HCEC 1CT (cell line): ENCODE results near the gene TCEANC2.
A peak's percentile ranks its signal among the peaks of the same experiment; 100 is the strongest.

Source experiments
- DNase-seq: peaks from one replicate; pipeline ENCODE4 v3.0.0-alpha.2; 2017

Gene TCEANC2

GRCh38 chr1:54117815-54118563 is 64.6 kb downstream of the TCEANC2 start:
- DNase-seq: no peak

- peak; percentile 65 for DNase-seq
These were observed 65.3 kb downstream of the TCEANC2 start for GRCh38 chr1:54118704-54119103.

GRCh38 chr1:54120018-54120697 is 66.8 kb downstream of the TCEANC2 start:
- DNase-seq: no peak

- DNase-seq: no peak
These were observed 67.5 kb downstream of the TCEANC2 start for GRCh38 chr1:54120698-54121481.

- DNase-seq: peak; percentile 37
These were observed 68.2 kb downstream of the TCEANC2 start for GRCh38 chr1:54121482-54122134.

- no peak for DNase-seq
These were observed 68.8 kb downstream of the TCEANC2 start for GRCh38 chr1:54122135-54122751.

GRCh38 chr1:54122992-54123391 is 69.6 kb downstream of the TCEANC2 start:
- DNase-seq: no peak

- DNase-seq: no peak
These were observed 71.1 kb downstream of the TCEANC2 start for GRCh38 chr1:54124472-54124871.

- no peak for DNase-seq
These were observed 71.5 kb downstream of the TCEANC2 start for GRCh38 chr1:54124906-54125305.

GRCh38 chr1:54125386-54126070 is 72.1 kb downstream of the TCEANC2 start:
- no peak for DNase-seq

- DNase-seq: no peak
These were observed 72.9 kb downstream of the TCEANC2 start for GRCh38 chr1:54126271-54126815.

GRCh38 chr1:54127594-54128300 is 74.3 kb downstream of the TCEANC2 start:
- no peak for DNase-seq

- no peak for DNase-seq
These were observed 76.5 kb downstream of the TCEANC2 start for GRCh38 chr1:54129858-54130257.

GRCh38 chr1:54131419-54131818 is 78.0 kb downstream of the TCEANC2 start:
- DNase-seq: no peak

GRCh38 chr1:54132495-54132894 is 79.1 kb downstream of the TCEANC2 start:
- no peak for DNase-seq

GRCh38 chr1:54134295-54134694 is 80.9 kb downstream of the TCEANC2 start:
- no peak for DNase-seq

GRCh38 chr1:54135436-54136120 is 82.2 kb downstream of the TCEANC2 start:
- peak; percentile 34 for DNase-seq

GRCh38 chr1:54136269-54136896 is 83.0 kb downstream of the TCEANC2 start:
- no peak for DNase-seq

- no peak for DNase-seq
These were observed 83.6 kb downstream of the TCEANC2 start for GRCh38 chr1:54136963-54137533.
